Transverse colon (tissue), 4 donors: Measurements from ENCODE around the gene DCTN2.

Experiments
- POLR2A ChIP-seq: fragments of 450-650 bp; IDR thresholded peaks from one replicate; pipeline ENCODE4 v1.6.1; 2016; ENCODE audit warnings: antibody characterized with exemption, mild to moderate bottlenecking, moderate library complexity
- POLR2AphosphoS5 ChIP-seq, 3 donors: sonication (generic); formaldehyde crosslinking; IDR thresholded peaks; one replicate each; pipeline ENCODE4 v1.6.1; 2016; ENCODE audit warnings: antibody characterized with exemption in 3 of 3
- TF ChIP-seq, protein P1 (sequence below), 5 experiments: fragments of 200-600 bp in 3 of 5; fragments of 450-650 bp in 2 of 5; sonication (generic) in 3 of 5; IDR thresholded peaks; 1 replicate in 2 of 5; 2 replicates in 3 of 5; pipeline ENCODE4 v1.5.1; 2016 to 2017; ENCODE audit warnings: antibody characterized with exemption in 5 of 5, inconsistent platforms in 3 of 5, mild to moderate bottlenecking in 2 of 5, moderate library complexity in 1 of 5

DNA sequence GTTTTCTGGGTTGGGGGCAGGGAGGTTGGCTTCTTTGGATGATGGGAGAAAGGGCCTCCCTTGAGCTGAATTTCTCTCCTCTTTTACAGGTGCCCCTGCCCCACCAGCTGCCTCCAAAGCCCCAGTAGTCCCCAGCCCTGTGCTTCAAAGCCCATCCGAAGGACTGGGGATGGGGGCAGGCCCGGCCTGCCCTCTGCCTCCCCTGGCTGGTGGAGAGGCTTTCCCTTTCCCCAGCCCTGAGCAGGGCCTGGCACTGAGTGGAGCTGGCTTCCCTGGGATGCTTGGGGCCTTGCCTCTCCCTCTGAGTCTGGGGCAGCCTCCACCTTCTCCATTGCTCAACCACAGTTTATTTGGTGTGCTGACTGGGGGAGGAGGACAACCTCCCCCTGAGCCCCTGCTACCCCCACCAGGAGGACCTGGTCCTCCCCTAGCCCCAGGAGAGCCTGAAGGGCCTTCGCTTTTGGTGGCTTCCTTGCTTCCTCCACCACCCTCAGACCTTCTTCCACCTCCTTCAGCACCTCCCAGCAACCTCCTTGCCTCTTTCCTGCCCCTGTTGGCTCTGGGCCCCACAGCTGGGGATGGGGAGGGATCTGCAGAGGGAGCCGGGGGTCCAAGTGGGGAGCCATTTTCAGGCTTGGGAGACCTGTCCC lies 20.4 kb downstream of the DCTN2 start:
- TF ChIP-seq, protein P1, sequence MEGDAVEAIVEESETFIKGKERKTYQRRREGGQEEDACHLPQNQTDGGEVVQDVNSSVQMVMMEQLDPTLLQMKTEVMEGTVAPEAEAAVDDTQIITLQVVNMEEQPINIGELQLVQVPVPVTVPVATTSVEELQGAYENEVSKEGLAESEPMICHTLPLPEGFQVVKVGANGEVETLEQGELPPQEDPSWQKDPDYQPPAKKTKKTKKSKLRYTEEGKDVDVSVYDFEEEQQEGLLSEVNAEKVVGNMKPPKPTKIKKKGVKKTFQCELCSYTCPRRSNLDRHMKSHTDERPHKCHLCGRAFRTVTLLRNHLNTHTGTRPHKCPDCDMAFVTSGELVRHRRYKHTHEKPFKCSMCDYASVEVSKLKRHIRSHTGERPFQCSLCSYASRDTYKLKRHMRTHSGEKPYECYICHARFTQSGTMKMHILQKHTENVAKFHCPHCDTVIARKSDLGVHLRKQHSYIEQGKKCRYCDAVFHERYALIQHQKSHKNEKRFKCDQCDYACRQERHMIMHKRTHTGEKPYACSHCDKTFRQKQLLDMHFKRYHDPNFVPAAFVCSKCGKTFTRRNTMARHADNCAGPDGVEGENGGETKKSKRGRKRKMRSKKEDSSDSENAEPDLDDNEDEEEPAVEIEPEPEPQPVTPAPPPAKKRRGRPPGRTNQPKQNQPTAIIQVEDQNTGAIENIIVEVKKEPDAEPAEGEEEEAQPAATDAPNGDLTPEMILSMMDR (IDR thresholded peaks at IDR 0.05) = no peak
- no peak for TF ChIP-seq POLR2A
- no peak for TF ChIP-seq POLR2AphosphoS5 (IDR thresholded peaks at IDR 0.05)
